Urothelium cell line (cell line): Measurements from ENCODE around the gene GPER1.

Experiments
- DNase-seq: peaks from one replicate; pipeline ENCODE4 v3.0.0; 2011; ENCODE audit warnings: low spot score, mixed read lengths
- FAIRE-seq: peaks from 2 replicates; lab custom pipeline; 2011; peaks lifted over from hg19 to GRCh38; lab: Jason Lieb, UNC

GPER1 gene

GRCh38 chr7:1086588-1087464 is 1.1 kb upstream of the GPER1 start:
- FAIRE-seq: no peak

GRCh38 chr7:1087465-1087814 is 473 bp upstream of the GPER1 start:
- FAIRE-seq (no peak), DNase-seq (no peak)

More at GRCh38 chr7:1086588-1087464, 1.1 kb upstream of the GPER1 start:
- peak; percentile 95 for DNase-seq

GRCh38 chr7:1090236-1090635 is 2.3 kb downstream of the GPER1 start:
- FAIRE-seq (peak; percentile 32), DNase-seq (no peak)

GRCh38 chr7:1090686-1091643 is 3.1 kb downstream of the GPER1 start:
- DNase-seq (no peak), FAIRE-seq (peak; percentile 61)

GRCh38 chr7:1091644-1092027 is 3.7 kb downstream of the GPER1 start:
- no peak for DNase-seq
- FAIRE-seq: no peak

GRCh38 chr7:1092161-1092632 is 4.3 kb downstream of the GPER1 start:
- DNase-seq (no peak), FAIRE-seq (no peak)

GRCh38 chr7:1092806-1093501 is 5.0 kb downstream of the GPER1 start:
- no peak for DNase-seq
- FAIRE-seq: peak; percentile 53

GRCh38 chr7:1093502-1093843 is 5.6 kb downstream of the GPER1 start:
- DNase-seq (no peak), FAIRE-seq (peak; percentile 88)

GRCh38 chr7:1093916-1094508 is 6.1 kb downstream of the GPER1 start:
- peak; percentile 62 for FAIRE-seq
- no peak for DNase-seq

- peak; percentile 85 for FAIRE-seq
Measured at GRCh38 chr7:1094870-1095269, 7.0 kb downstream of the GPER1 start.

GRCh38 chr7:1095621-1096155 is 7.8 kb downstream of the GPER1 start:
- DNase-seq: no peak

More at GRCh38 chr7:1094870-1095269, 7.0 kb downstream of the GPER1 start:
- DNase-seq: no peak

GRCh38 chr7:1096156-1097119 is 8.5 kb downstream of the GPER1 start:
- DNase-seq (no peak), FAIRE-seq (peak; percentile 58)

More at GRCh38 chr7:1095621-1096155, 7.8 kb downstream of the GPER1 start:
- FAIRE-seq: peak; percentile 72

GRCh38 chr7:1097120-1097504 is 9.2 kb downstream of the GPER1 start:
- FAIRE-seq (peak; percentile 48), DNase-seq (no peak)

GRCh38 chr7:1098243-1099153 is 10.6 kb downstream of the GPER1 start:
- DNase-seq (no peak), FAIRE-seq (peak; percentile 99)

- DNase-seq (no peak), FAIRE-seq (peak; percentile 87)
Measured at GRCh38 chr7:1099154-1099542, 11.2 kb downstream of the GPER1 start.

GRCh38 chr7:1099637-1100036 is 11.7 kb downstream of the GPER1 start:
- no peak for DNase-seq
- FAIRE-seq: peak; percentile 93

- DNase-seq (no peak), FAIRE-seq (peak; percentile 58)
Measured at GRCh38 chr7:1100386-1100785, 12.5 kb downstream of the GPER1 start.
